ENCODE data around the gene ZNF385B.

- TF ChIP-seq CTCF (IDR thresholded peaks at IDR 0.05) (no peak), POLR2A (IDR thresholded peaks at IDR 0.05) (no peak)
These were observed 417.4 kb downstream of the ZNF385B start for GRCh38 chr2:179444056-179444455.

Measured in adrenal gland (tissue), 5 donors.